OCI-LY7 (cell line): ENCODE data around the gene SIPA1L3. TPM values are rescaled to one million over a fixed set of nuclear protein-coding genes. Genes with fewer than 3 reads are reported as not detected.

Experiments
- BruUV-seq: library from RNA; stranded (reverse); fragments of 400-500 nt; replicated peaks from 2 replicates; lab custom pipeline; 2021; lab: Mats Ljungman, UMichigan
- CTCF ChIA-PET: fragments of 300-600 bp; sonication (Branson Sonifier 250); formaldehyde crosslinking; loops from one replicate; lab custom pipeline; 2022; ENCODE audit warnings: antibody characterized with exemption; ENCODE audit not compliant: unreplicated experiment; lab: Charles Lee
- POLR2A ChIA-PET: fragments of 300-600 bp; sonication (Branson Sonifier 250); formaldehyde crosslinking; loops from one replicate; lab custom pipeline; 2022; ENCODE audit warnings: antibody characterized with exemption; lab: Charles Lee
- DNase-seq: peaks from one replicate; pipeline ENCODE4 v3.0.0-alpha.2; 2015; ENCODE audit warnings: low spot score
- H2AFZ ChIP-seq: fragments of 200-600 bp; sonication (generic), shearing (Covaris generic); 2 replicates; pipeline ENCODE4 v1.6.1; 2014; ENCODE audit warnings: mild to moderate bottlenecking, antibody characterized with exemption, low read length, moderate library complexity
- H3K27ac ChIP-seq: fragments of 200-600 bp; sonication (generic); 2 replicates; pipeline ENCODE4 v1.5.1; 2014; ENCODE audit warnings: mixed run types, low read depth, mild to moderate bottlenecking, moderate library complexity, low read length, inconsistent platforms; ENCODE audit not compliant: poor library complexity, severe bottlenecking
- H3K36me3 ChIP-seq: fragments of 200-600 bp; sonication (generic); 2 replicates; pipeline ENCODE4 v1.6.1; 2014; ENCODE audit warnings: mild to moderate bottlenecking, antibody characterized with exemption, low read length, moderate library complexity, mixed read lengths; ENCODE audit not compliant: insufficient read depth
- H3K4me1 ChIP-seq: fragments of 200-600 bp; sonication (generic); 2 replicates; pipeline ENCODE4 v1.5.1; 2014; ENCODE audit warnings: mild to moderate bottlenecking, low read length; ENCODE audit not compliant: insufficient read depth, poor library complexity, severe bottlenecking
- H3K4me2 ChIP-seq: fragments of 200-600 bp; sonication (generic); 2 replicates; pipeline ENCODE4 v1.6.1; 2014; ENCODE audit warnings: mild to moderate bottlenecking, low read length
- H3K4me3 ChIP-seq: fragments of 200-600 bp; sonication (generic); 2 replicates; pipeline ENCODE4 v1.5.1; 2014; ENCODE audit warnings: mild to moderate bottlenecking, low read depth, low read length; ENCODE audit not compliant: poor library complexity, severe bottlenecking
- H3K79me2 ChIP-seq: fragments of 200-600 bp; sonication (generic); 2 replicates; pipeline ENCODE4 v1.6.1; 2016; ENCODE audit warnings: low read depth, mild to moderate bottlenecking, low read length, moderate library complexity, mixed read lengths; ENCODE audit not compliant: insufficient read depth
- H3K9me2 ChIP-seq: fragments of 200-600 bp; sonication (generic); 2 replicates; pipeline ENCODE4 v1.6.1; 2016; ENCODE audit warnings: mild to moderate bottlenecking, low read length, mixed read lengths; ENCODE audit not compliant: insufficient read depth
- H3K9me3 ChIP-seq: fragments of 200-600 bp; sonication (generic); 2 replicates; pipeline ENCODE4 v1.6.1; 2014; ENCODE audit warnings: mild to moderate bottlenecking, mixed run types, low read length, mixed read lengths
- H4K20me1 ChIP-seq: fragments of 200-600 bp; sonication (generic); 2 replicates; pipeline ENCODE4 v1.6.1; 2014; ENCODE audit warnings: mild to moderate bottlenecking, antibody characterized with exemption, low read length, moderate library complexity, mixed read lengths; ENCODE audit not compliant: insufficient read depth
- EZH2phosphoT487 ChIP-seq: fragments of 200-600 bp; sonication (generic); IDR thresholded peaks from 2 replicates; pipeline ENCODE4 v1.6.1; 2018; ENCODE audit warnings: low read depth, borderline replicate concordance, mild to moderate bottlenecking, mixed run types, antibody characterized with exemption, low read length, moderate library complexity, mixed read lengths
- intact Hi-C: fragments of 100-400 bp; cut with micrococcal nuclease; formaldehyde crosslinking; loops from one replicate; pipeline ENCODE4 v1.10.0; 2022; ENCODE audit not compliant: unreplicated experiment
- total RNA-seq, 2 experiments: library from RNA; depleted of rRNA in 1 of 2; stranded (reverse); fragments of >200 nt in 1 of 2; shearing (Covaris generic) in 1 of 2; gene quantifications; 2 replicates each; pipeline ENCODE4 v1.2.3, GENCODE V29; 2014 to 2022
- TF ChIP-seq, protein P1 (sequence below): fragments of 200-600 bp; sonication (generic); conservative IDR thresholded peaks from 2 replicates; pipeline ENCODE4 v1.5.1; 2014; ENCODE audit warnings: mild to moderate bottlenecking, antibody characterized with exemption, low read length, moderate library complexity, mixed read lengths

Gene SIPA1L3
- total RNA-seq, 2 experiments from 2014 or later = 21.2 to 84.4 TPM

- H3K4me3 ChIP-seq = no peak overlapping the region
- TF ChIP-seq, protein P1, sequence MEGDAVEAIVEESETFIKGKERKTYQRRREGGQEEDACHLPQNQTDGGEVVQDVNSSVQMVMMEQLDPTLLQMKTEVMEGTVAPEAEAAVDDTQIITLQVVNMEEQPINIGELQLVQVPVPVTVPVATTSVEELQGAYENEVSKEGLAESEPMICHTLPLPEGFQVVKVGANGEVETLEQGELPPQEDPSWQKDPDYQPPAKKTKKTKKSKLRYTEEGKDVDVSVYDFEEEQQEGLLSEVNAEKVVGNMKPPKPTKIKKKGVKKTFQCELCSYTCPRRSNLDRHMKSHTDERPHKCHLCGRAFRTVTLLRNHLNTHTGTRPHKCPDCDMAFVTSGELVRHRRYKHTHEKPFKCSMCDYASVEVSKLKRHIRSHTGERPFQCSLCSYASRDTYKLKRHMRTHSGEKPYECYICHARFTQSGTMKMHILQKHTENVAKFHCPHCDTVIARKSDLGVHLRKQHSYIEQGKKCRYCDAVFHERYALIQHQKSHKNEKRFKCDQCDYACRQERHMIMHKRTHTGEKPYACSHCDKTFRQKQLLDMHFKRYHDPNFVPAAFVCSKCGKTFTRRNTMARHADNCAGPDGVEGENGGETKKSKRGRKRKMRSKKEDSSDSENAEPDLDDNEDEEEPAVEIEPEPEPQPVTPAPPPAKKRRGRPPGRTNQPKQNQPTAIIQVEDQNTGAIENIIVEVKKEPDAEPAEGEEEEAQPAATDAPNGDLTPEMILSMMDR = no peak
- TF ChIP-seq EZH2phosphoT487 = no peak
- H3K4me2 ChIP-seq = no peak overlapping the region
- ChIA-PET POLR2A (interaction anchor here (1.3 kb wide), 1 partner anchor 18 kb away, joined by 3 read pairs; no protein-coding TSS in a partner anchor), CTCF (no interaction called here)
- no peak overlapping the region for H2AFZ ChIP-seq
- intact Hi-C loops = no loop called here
- H3K27ac ChIP-seq = no peak overlapping the region
- BruUV-seq = no TSS peak
- peaks cover 15% of the 10 kb centered on the region for H3K4me1 ChIP-seq
- H3K9me3 ChIP-seq = no peaks in the 10 kb centered on the region
- H3K36me3 ChIP-seq = no peaks in the 10 kb centered on the region
- no peaks in the 10 kb centered on the region for H3K9me2 ChIP-seq
- no peaks in the 10 kb centered on the region; the same call in 1 of the 2 replicates for H4K20me1 ChIP-seq
- no peak for DNase-seq
- H3K79me2 ChIP-seq = no peaks in the 10 kb centered on the region
Observed at GRCh38 chr19:38022791-38023670, 116.0 kb downstream of the SIPA1L3 start.

DNA sequence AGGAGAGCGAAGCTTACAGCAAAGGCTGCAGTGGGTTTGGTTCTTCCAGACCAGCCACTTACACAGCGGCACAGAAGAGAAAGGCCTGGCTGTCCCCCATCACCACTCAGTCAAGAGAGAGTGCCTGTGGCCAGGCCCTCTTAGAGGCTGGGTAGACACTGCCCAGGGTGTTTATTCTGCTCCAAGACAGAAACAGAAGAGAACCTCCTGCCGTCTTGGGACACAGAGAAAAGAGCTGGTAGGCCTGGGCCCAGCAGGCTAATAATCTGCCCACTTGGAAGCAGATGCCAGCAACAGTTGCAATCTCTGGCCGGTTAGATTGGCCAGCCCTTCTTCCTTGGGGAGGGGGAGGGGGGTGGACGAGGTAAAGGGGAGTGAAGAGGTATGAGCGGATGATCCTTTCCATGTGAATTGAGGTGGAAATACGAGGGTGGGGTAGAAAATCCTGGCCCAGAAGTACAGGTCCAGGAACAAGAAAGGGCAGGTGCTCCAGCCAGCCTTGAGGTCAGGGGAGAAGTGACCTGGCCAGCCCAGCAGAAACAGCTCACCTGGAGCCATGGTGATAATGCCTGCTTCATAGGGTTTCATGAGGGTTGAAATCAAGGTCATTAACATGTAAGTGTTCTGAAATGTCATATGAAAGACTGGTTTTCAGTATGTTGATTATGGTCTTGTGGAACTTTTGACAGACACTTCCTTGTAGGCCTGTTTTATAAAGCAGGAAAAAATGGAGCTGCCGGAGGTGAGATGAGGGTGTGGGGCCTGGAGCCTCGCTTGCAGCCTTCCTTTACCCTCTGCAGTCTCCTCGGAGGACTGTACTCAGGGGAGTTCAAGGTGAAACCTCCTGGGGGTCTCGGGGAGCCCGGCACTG lies 116.9 kb downstream of the SIPA1L3 start:
- no TSS peak for BruUV-seq
- ChIA-PET POLR2A (interaction anchor here (1.1 kb wide), 1 partner anchor 10 kb away, joined by 4 read pairs; no protein-coding TSS in a partner anchor), CTCF (no interaction called here)
- intact Hi-C loops = no loop called here
- Histone ChIP-seq H2AFZ (no peak overlapping the region), H3K9me3 (no peaks in the 10 kb centered on the region), H3K79me2 (no peaks in the 10 kb centered on the region), H3K4me3 (no peak overlapping the region), H3K4me1 (peaks cover 15% of the 10 kb centered on the region), H3K4me2 (no peak overlapping the region), H4K20me1 (no peaks in the 10 kb centered on the region; the same call in 1 of the 2 replicates), H3K36me3 (no peaks in the 10 kb centered on the region), H3K27ac (no peak overlapping the region), H3K9me2 (no peaks in the 10 kb centered on the region)
- TF ChIP-seq EZH2phosphoT487 = no peak
- TF ChIP-seq, protein P1 = no peak
- no peak for DNase-seq
